GM23338 (cell line): ENCODE results near the gene FHAD1. TPM values are rescaled to one million over a fixed set of nuclear protein-coding genes. Genes with fewer than 3 reads are reported as not detected.

ENCODE experiments used
- ATAC-seq: fragments of 200-7000 bp; cut with Tn5 transposase; 3 replicates; pipeline ENCODE4 v1.9.1; 2020
- DNase-seq: peaks from one replicate; pipeline ENCODE4 v3.0.0-alpha.2; 2015; ENCODE audit warnings: low spot score
- H2AFZ ChIP-seq: fragments of 200-600 bp; sonication (generic); 2 replicates; pipeline ENCODE4 v1.8.0; 2016; ENCODE audit warnings: antibody characterized with exemption, mild to moderate bottlenecking, moderate library complexity
- H3F3A ChIP-seq: fragments of 200-600 bp; sonication (generic); replicated peaks from 2 replicates; pipeline ENCODE4 v1.8.0; 2017; ENCODE audit warnings: antibody characterized with exemption, mixed run types, low read depth
- H3K27ac ChIP-seq: fragments of 200-600 bp; sonication (generic); 2 replicates; pipeline ENCODE4 v1.6.1; 2016; ENCODE audit warnings: low read depth
- H3K27me3 ChIP-seq: fragments of 200-600 bp; sonication (generic); 2 replicates; pipeline ENCODE4 v1.8.0; 2016; ENCODE audit warnings: mild to moderate bottlenecking, mixed run types, moderate library complexity; ENCODE audit not compliant: insufficient read depth
- H3K36me3 ChIP-seq: fragments of 200-600 bp; sonication (generic); 2 replicates; pipeline ENCODE4 v1.8.0; 2016; ENCODE audit warnings: mild to moderate bottlenecking; ENCODE audit not compliant: insufficient read depth
- H3K4me1 ChIP-seq: fragments of 200-600 bp; sonication (generic); 2 replicates; pipeline ENCODE4 v1.8.0; 2016; ENCODE audit warnings: mild to moderate bottlenecking, moderate library complexity; ENCODE audit not compliant: insufficient read depth
- H3K4me2 ChIP-seq: fragments of 200-600 bp; sonication (generic); 2 replicates; pipeline ENCODE4 v1.7.1; 2017; ENCODE audit warnings: mixed run types
- H3K4me3 ChIP-seq: fragments of 200-600 bp; sonication (generic); 2 replicates; pipeline ENCODE4 v1.6.1; 2016; ENCODE audit warnings: mixed run types
- H3K79me2 ChIP-seq: fragments of 200-600 bp; sonication (generic); replicated peaks from 2 replicates; pipeline ENCODE4 v1.8.0; 2017; ENCODE audit warnings: mild to moderate bottlenecking; ENCODE audit not compliant: insufficient read depth
- H3K9me2 ChIP-seq: fragments of 200-600 bp; sonication (generic); 2 replicates; pipeline ENCODE4 v1.8.0; 2017; ENCODE audit not compliant: insufficient read depth
- H4K20me1 ChIP-seq: fragments of 200-600 bp; sonication (generic); replicated peaks from 2 replicates; pipeline ENCODE4 v1.8.0; 2017; ENCODE audit warnings: mild to moderate bottlenecking; ENCODE audit not compliant: insufficient read depth
- H3K27ac Mint-ChIP-seq: 2 replicates; pipeline ENCODE4 v1.8.0; 2020; ENCODE audit warnings: inconsistent platforms, mild to moderate bottlenecking, moderate library complexity, mixed read lengths
- H3K27me3 Mint-ChIP-seq: 3 replicates; pipeline ENCODE4 v1.8.0; 2022; ENCODE audit warnings: low read depth, mild to moderate bottlenecking, moderate library complexity, mixed read lengths, inconsistent platforms; ENCODE audit not compliant: insufficient read depth, poor library complexity
- H3K36me3 Mint-ChIP-seq: 3 replicates; pipeline ENCODE4 v1.8.0; 2021; ENCODE audit warnings: low read depth, mild to moderate bottlenecking, inconsistent platforms, moderate library complexity, mixed read lengths
- H3K4me1 Mint-ChIP-seq: 3 replicates; pipeline ENCODE4 v1.8.0; 2020; ENCODE audit warnings: mild to moderate bottlenecking, inconsistent platforms, mixed read lengths
- H3K4me3 Mint-ChIP-seq: 3 replicates; pipeline ENCODE4 v1.8.0; 2021; ENCODE audit warnings: moderate library complexity, mild to moderate bottlenecking, inconsistent platforms, mixed read lengths
- H3K9me3 Mint-ChIP-seq: 3 replicates; pipeline ENCODE4 v1.8.0; 2020; ENCODE audit warnings: moderate library complexity, mild to moderate bottlenecking, inconsistent platforms, mixed read lengths
- EZH2 ChIP-seq: fragments of 200-600 bp; sonication (generic); IDR thresholded peaks from one replicate; pipeline ENCODE4 v1.8.0; 2017; ENCODE audit warnings: antibody characterized with exemption, mild to moderate bottlenecking, low read depth; ENCODE audit not compliant: unreplicated experiment
- JUNB ChIP-seq: IDR thresholded peaks from one replicate; pipeline ENCODE4 v1.6.1; 2016; ENCODE audit warnings: antibody characterized with exemption; ENCODE audit not compliant: unreplicated experiment
- NANOG ChIP-seq: IDR thresholded peaks from 2 replicates; pipeline ENCODE4 v1.6.1; 2016; ENCODE audit warnings: antibody characterized with exemption, borderline replicate concordance
- POLR2AphosphoS5 ChIP-seq: IDR thresholded peaks from 2 replicates; pipeline ENCODE4 v1.6.1; 2016; ENCODE audit warnings: antibody characterized with exemption, low read depth
- STAT1 ChIP-seq: IDR thresholded peaks from one replicate; pipeline ENCODE4 v1.6.1; 2016; ENCODE audit warnings: antibody characterized with exemption; ENCODE audit not compliant: unreplicated experiment
- ZNF331 ChIP-seq: fragments of 250-450 bp; sonication (Bioruptor Pico); IDR thresholded peaks from 2 replicates; pipeline ENCODE4 v1.5.0; 2020; ENCODE audit warnings: low read depth, mild to moderate bottlenecking, moderate library complexity
- ZNF462 ChIP-seq: fragments of 250-450 bp; sonication (Bioruptor Pico); IDR thresholded peaks from 2 replicates; pipeline ENCODE4 v1.5.0; 2020; ENCODE audit warnings: mild to moderate bottlenecking, moderate library complexity
- polyA plus RNA-seq: library from polyadenylated mRNA; unstranded; fragments of >200 nt; fragmentation: Nextera tagmentation; extraction: Ambion mirVana; gene quantifications from 2 replicates; pipeline ENCODE4 v1.2.1, GENCODE V29; 2016
- total RNA-seq: library from RNA; depleted of rRNA; stranded (reverse); fragments of >200 nt; shearing (Covaris generic); gene quantifications from 2 replicates; pipeline ENCODE4 v1.2.3, GENCODE V29; 2014
- TF ChIP-seq, protein P1 (sequence below): IDR thresholded peaks from one replicate; pipeline ENCODE4 v1.6.1; 2018; ENCODE audit warnings: antibody characterized with exemption; ENCODE audit not compliant: unreplicated experiment
- TF ChIP-seq, protein P2 (sequence below): IDR thresholded peaks from 2 replicates; pipeline ENCODE4 v1.6.1; 2016; ENCODE audit warnings: antibody characterized with exemption
- TF ChIP-seq, protein P3 (sequence below), 2 experiments: fragments of 200-600 bp in 1 of 2; sonication (generic) in 1 of 2; conservative IDR thresholded peaks; 2 replicates each; pipeline versions ENCODE4 v1.5.1 to v1.6.1; 2016 to 2017; ENCODE audit warnings: antibody characterized with exemption in 2 of 2, low read depth in 2 of 2, mild to moderate bottlenecking in 2 of 2, moderate library complexity in 1 of 2

Gene FHAD1
- total and polyA plus RNA-seq, 2 experiments from 2014 or later, result 1.8 to 3.3 TPM

DNA sequence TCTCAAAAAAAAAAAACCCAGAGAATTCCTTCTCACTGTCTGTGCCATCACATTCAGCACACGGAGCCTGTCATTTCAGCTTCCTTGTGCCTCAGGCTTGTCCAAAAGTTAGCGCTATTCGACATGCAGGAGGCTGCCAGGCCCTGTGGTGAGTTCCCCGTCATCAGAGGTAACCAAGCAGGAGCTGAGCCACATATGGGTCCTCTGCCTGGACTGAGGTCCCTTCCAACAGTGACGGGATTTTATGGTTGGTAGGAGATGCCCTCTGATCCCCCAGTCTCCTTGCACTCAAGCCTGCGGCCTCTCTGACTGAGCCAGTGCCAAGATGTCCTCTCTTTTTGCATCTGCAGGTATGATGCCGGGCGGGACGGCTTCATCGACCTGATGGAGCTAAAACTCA is 178.5 kb downstream of the FHAD1 start (continued):
- TF ChIP-seq, protein P1, sequence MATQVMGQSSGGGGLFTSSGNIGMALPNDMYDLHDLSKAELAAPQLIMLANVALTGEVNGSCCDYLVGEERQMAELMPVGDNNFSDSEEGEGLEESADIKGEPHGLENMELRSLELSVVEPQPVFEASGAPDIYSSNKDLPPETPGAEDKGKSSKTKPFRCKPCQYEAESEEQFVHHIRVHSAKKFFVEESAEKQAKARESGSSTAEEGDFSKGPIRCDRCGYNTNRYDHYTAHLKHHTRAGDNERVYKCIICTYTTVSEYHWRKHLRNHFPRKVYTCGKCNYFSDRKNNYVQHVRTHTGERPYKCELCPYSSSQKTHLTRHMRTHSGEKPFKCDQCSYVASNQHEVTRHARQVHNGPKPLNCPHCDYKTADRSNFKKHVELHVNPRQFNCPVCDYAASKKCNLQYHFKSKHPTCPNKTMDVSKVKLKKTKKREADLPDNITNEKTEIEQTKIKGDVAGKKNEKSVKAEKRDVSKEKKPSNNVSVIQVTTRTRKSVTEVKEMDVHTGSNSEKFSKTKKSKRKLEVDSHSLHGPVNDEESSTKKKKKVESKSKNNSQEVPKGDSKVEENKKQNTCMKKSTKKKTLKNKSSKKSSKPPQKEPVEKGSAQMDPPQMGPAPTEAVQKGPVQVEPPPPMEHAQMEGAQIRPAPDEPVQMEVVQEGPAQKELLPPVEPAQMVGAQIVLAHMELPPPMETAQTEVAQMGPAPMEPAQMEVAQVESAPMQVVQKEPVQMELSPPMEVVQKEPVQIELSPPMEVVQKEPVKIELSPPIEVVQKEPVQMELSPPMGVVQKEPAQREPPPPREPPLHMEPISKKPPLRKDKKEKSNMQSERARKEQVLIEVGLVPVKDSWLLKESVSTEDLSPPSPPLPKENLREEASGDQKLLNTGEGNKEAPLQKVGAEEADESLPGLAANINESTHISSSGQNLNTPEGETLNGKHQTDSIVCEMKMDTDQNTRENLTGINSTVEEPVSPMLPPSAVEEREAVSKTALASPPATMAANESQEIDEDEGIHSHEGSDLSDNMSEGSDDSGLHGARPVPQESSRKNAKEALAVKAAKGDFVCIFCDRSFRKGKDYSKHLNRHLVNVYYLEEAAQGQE, result no peak
- TF ChIP-seq ZNF331 (no peak), EZH2 (no peak), STAT1 (no peak)
- TF ChIP-seq, protein P2, sequence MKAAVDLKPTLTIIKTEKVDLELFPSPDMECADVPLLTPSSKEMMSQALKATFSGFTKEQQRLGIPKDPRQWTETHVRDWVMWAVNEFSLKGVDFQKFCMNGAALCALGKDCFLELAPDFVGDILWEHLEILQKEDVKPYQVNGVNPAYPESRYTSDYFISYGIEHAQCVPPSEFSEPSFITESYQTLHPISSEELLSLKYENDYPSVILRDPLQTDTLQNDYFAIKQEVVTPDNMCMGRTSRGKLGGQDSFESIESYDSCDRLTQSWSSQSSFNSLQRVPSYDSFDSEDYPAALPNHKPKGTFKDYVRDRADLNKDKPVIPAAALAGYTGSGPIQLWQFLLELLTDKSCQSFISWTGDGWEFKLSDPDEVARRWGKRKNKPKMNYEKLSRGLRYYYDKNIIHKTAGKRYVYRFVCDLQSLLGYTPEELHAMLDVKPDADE, result no peak

DNA sequence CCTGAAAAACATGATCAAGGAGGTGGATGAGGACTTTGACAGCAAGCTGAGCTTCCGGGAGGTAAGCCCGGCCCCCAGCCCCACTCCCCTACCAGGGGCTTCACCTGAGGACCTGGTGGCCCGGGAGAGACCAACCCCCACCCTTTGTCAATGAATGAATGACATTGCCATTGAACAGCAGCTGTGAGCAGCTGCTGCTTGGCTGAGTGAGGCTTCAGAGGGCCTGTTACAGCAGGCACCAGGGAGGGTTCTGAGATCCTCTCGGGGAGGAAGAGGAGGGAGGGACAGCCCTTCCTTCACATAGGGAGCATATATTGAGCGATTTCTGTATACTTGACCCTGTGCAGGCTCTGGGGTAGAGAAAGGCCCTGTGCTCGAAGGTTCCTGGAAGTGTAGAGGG is 178.9 kb downstream of the FHAD1 start:
- DNase-seq (no peak), ATAC-seq (no peak)
- Histone ChIP-seq H3K27ac (no peak overlapping the region), H3K4me3 (no peak overlapping the region), H2AFZ (no peak overlapping the region), H3K79me2 (no peaks in the 10 kb centered on the region), H3K36me3 (no peaks in the 10 kb centered on the region), H3K9me2 (no peaks in the 10 kb centered on the region), H3F3A (no peaks in the 10 kb centered on the region), H4K20me1 (no peaks in the 10 kb centered on the region), H3K4me2 (no peak overlapping the region), H3K27me3 (no peaks in the 10 kb centered on the region), H3K4me1 (no peaks in the 10 kb centered on the region)
- H3K4me3 Mint-ChIP-seq, result no peak overlapping the region
- H3K27me3 Mint-ChIP-seq, result peaks cover 14% of the 10 kb centered on the region
- peaks cover 2% of the 10 kb centered on the region for H3K36me3 Mint-ChIP-seq
- no peak overlapping the region for H3K27ac Mint-ChIP-seq
- H3K9me3 Mint-ChIP-seq, result peaks cover 5% of the 10 kb centered on the region; the same call in 2 of the 3 replicates
- peaks cover 7% of the 10 kb centered on the region; the same call in 1 of the 3 replicates for H3K4me1 Mint-ChIP-seq
- TF ChIP-seq, protein P2, result no peak
- no peak for TF ChIP-seq STAT1
- no peak for TF ChIP-seq NANOG
- TF ChIP-seq ZNF462 (CRISPR knock-in tag), result no peak
- TF ChIP-seq, protein P3, sequence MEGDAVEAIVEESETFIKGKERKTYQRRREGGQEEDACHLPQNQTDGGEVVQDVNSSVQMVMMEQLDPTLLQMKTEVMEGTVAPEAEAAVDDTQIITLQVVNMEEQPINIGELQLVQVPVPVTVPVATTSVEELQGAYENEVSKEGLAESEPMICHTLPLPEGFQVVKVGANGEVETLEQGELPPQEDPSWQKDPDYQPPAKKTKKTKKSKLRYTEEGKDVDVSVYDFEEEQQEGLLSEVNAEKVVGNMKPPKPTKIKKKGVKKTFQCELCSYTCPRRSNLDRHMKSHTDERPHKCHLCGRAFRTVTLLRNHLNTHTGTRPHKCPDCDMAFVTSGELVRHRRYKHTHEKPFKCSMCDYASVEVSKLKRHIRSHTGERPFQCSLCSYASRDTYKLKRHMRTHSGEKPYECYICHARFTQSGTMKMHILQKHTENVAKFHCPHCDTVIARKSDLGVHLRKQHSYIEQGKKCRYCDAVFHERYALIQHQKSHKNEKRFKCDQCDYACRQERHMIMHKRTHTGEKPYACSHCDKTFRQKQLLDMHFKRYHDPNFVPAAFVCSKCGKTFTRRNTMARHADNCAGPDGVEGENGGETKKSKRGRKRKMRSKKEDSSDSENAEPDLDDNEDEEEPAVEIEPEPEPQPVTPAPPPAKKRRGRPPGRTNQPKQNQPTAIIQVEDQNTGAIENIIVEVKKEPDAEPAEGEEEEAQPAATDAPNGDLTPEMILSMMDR (conservative IDR thresholded peaks at IDR 0.05; ENCODE audit: low read depth in 2 of 2), result no peak
- TF ChIP-seq ZNF331, result no peak
- TF ChIP-seq POLR2AphosphoS5, result no peak
- no peak for TF ChIP-seq JUNB
